Esophagus muscularis mucosa (tissue), 4 donors: Measurements from ENCODE around the gene CFAP90. TPM values are rescaled to one million over a fixed set of nuclear protein-coding genes. Genes with fewer than 3 reads are reported as not detected.

Experiments
- DNase-seq: peaks from one replicate; pipeline ENCODE4 v3.0.0-alpha.2; 2017; ENCODE audit errors: extremely low spot score
- H3K27ac ChIP-seq, 4 donors: fragments of 200-600 bp; sonication (generic); replicated peaks in 1 of 4; 1 replicate in 3 of 4; 2 replicates in 1 of 4; pipeline ENCODE4 v1.5.1; 2016 to 2019; ENCODE audit warnings: mild to moderate bottlenecking in 1 of 4
- H3K27me3 ChIP-seq, 4 donors: fragments of 200-600 bp; sonication (generic); one replicate each; pipeline versions ENCODE4 v1.5.1 to v1.6.0; 2016 to 2019
- H3K36me3 ChIP-seq, 4 donors: fragments of 200-600 bp; sonication (generic); one replicate each; pipeline ENCODE4 v1.5.1; 2016 to 2019
- H3K4me1 ChIP-seq, 4 donors: fragments of 200-600 bp; sonication (generic); one replicate each; pipeline ENCODE4 v1.5.1; 2016 to 2019
- H3K4me3 ChIP-seq, 4 donors: fragments of 200-600 bp; sonication (generic); 1 replicate in 2 of 4; 2 replicates in 2 of 4; pipeline ENCODE4 v1.5.1; 2016 to 2019; ENCODE audit warnings: mild to moderate bottlenecking in 4 of 4, moderate library complexity in 1 of 4
- H3K9me3 ChIP-seq, 4 donors: fragments of 200-600 bp; sonication (generic); 1 replicate in 3 of 4; 2 replicates in 1 of 4; pipeline ENCODE4 v1.5.1; 2016 to 2019
- EP300 ChIP-seq: sonication (generic); formaldehyde crosslinking; IDR thresholded peaks from one replicate; pipeline ENCODE4 v1.6.1; 2017; ENCODE audit warnings: antibody characterized with exemption
- POLR2A ChIP-seq: fragments of 450-650 bp; IDR thresholded peaks from one replicate; pipeline ENCODE4 v1.6.1; 2017; ENCODE audit warnings: antibody characterized with exemption, moderate library complexity, mild to moderate bottlenecking, low read depth
- POLR2AphosphoS5 ChIP-seq, 2 donors: sonication (generic); formaldehyde crosslinking; IDR thresholded peaks; one replicate each; pipeline ENCODE4 v1.6.1; 2017; ENCODE audit warnings: antibody characterized with exemption in 2 of 2
- WGBS: methylation state at CpG from one replicate; pipeline ENCODE4 v1.1.5; 2018; 5-methylcytosine and 5-hydroxymethylcytosine counted together
- intact Hi-C: fragments of 100-400 bp; cut with DNase I; formaldehyde crosslinking; loops from one replicate; pipeline ENCODE4 v1.15.1; 2023
- total RNA-seq, 4 donors: library from RNA; depleted of rRNA; stranded (reverse); fragments of >200 nt; gene quantifications; one replicate each; pipeline versions ENCODE4 v1.1.0 to v1.2.1, GENCODE V29; 2016
- TF ChIP-seq, protein P1 (sequence below), 3 experiments: fragments of 200-600 bp in 2 of 3; fragments of 450-650 bp in 1 of 3; sonication (generic) in 2 of 3; IDR thresholded peaks; one replicate each; pipeline ENCODE4 v1.5.1; 2017 to 2019; ENCODE audit warnings: antibody characterized with exemption in 3 of 3, mild to moderate bottlenecking in 2 of 3, moderate library complexity in 1 of 3

Gene CFAP90
- total RNA-seq, 4 donors from 2014 or later = 0.17 TPM; not detected in 3

DNA sequence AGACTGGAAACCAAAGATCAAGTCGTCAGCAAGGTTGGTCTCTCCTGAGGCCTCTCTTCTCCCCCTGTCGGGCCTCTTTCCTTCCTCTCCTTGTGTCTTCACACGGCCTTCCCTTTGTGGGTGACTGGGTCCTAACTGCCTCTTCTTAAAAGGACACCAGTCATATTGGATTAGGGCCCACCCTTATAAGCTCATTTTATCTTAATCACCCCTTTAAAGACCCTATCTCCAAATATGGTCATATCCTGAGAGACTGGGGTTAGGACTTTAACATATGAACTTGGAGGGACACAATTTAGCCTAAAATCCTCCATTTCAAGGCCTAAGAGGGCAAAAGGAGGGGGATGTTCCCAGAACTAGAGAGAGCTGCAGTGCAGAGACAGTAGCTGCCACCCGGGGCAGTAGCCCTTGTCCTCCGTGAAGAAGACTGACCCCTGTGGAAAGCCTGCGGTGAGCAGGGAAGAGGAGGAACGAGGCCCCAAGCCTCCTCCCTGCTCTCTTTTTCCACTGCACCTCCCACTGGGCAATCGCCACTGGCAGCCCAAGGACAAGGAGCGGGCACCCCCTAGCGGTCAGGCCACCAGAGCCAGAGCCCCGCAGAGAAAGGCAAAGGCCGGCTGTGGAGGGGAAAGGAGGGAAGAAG, 34.9 kb downstream of the CFAP90 start:
- TF ChIP-seq POLR2AphosphoS5 (IDR thresholded peaks at IDR 0.05) = peak in 1 of 2 donors; percentile 40
- TF ChIP-seq, protein P1, sequence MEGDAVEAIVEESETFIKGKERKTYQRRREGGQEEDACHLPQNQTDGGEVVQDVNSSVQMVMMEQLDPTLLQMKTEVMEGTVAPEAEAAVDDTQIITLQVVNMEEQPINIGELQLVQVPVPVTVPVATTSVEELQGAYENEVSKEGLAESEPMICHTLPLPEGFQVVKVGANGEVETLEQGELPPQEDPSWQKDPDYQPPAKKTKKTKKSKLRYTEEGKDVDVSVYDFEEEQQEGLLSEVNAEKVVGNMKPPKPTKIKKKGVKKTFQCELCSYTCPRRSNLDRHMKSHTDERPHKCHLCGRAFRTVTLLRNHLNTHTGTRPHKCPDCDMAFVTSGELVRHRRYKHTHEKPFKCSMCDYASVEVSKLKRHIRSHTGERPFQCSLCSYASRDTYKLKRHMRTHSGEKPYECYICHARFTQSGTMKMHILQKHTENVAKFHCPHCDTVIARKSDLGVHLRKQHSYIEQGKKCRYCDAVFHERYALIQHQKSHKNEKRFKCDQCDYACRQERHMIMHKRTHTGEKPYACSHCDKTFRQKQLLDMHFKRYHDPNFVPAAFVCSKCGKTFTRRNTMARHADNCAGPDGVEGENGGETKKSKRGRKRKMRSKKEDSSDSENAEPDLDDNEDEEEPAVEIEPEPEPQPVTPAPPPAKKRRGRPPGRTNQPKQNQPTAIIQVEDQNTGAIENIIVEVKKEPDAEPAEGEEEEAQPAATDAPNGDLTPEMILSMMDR (IDR thresholded peaks at IDR 0.05) = peak; percentile 59 to 90 (median 69)
- no peak for TF ChIP-seq POLR2A
- Histone ChIP-seq H3K27me3 (no peaks in the 10 kb centered on the region), H3K27ac (no peak overlapping the region), H3K9me3 (no peaks in the 10 kb centered on the region), H3K4me3 (no peak overlapping the region), H3K36me3 (no peaks in the 10 kb centered on the region), H3K4me1 (peaks cover 0 to 15% (median 11%) of the 10 kb centered on the region in 4 donors)
- intact Hi-C loops = no loop called here
- DNase-seq = peak; percentile 94
- WGBS = 19% methylated on average over 12 of the region's 12 CpGs

DNA sequence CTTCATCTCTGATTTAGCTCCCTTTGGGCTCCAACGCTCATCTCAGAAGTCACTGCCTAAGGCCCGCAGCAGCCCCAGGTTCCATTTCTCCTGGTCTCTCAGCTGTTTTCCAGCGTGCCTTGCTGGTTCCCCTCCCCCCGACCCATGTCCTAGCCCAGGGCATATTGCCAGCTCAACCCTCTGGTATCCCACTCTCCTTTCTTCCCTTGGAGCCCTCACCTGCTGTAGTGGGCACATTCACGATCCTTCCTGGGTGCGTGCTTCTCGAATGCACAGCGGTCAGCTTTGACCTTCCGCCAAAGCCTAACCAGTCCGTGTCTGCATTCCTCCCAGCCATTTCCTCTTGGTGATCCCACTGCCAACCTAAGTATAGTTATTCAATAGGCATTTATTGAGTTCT, 36.1 kb downstream of the CFAP90 start:
- no peak for DNase-seq
- peaks cover 0 to 15% (median 11%) of the 10 kb centered on the region in 4 donors for H3K4me1 ChIP-seq
- TF ChIP-seq, protein P1 (IDR thresholded peaks at IDR 0.05) = no peak
- TF ChIP-seq POLR2A (no peak), POLR2AphosphoS5 (IDR thresholded peaks at IDR 0.05) (no peak), EP300 (no peak)
- no peak overlapping the region for H3K4me3 ChIP-seq
- H3K27me3 ChIP-seq = no peaks in the 10 kb centered on the region
- intact Hi-C loops = no loop called here
- 95% methylated on average over 10 of the region's 10 CpGs for WGBS
- H3K36me3 ChIP-seq = no peaks in the 10 kb centered on the region
- no peak overlapping the region for H3K27ac ChIP-seq
- H3K9me3 ChIP-seq = no peaks in the 10 kb centered on the region

DNA sequence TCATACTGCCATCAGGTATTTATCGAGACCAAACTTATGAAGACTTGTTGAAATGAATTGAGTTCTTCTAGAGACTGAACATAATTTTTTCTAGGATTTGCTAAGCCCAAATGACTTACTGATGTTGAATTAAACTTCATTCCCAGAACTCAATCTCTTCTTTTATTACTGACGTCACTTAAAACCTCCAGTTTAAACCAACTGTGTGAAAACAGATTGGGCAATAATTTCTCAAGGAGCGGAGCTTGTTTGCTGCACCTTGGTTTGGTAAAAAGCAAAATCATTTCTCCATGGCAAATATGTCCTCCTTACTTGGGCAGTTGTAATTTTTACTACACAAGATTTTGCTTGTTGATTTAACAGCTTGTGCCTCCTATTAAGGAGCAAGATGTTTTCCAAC, 37.4 kb downstream of the CFAP90 start:
- no peak overlapping the region for H3K27ac ChIP-seq
- 67% methylated on average over 3 of the region's 3 CpGs for WGBS
- H3K36me3 ChIP-seq = no peaks in the 10 kb centered on the region
- H3K4me3 ChIP-seq = no peak overlapping the region
- TF ChIP-seq POLR2A (no peak), EP300 (no peak), POLR2AphosphoS5 (IDR thresholded peaks at IDR 0.05) (no peak)
- TF ChIP-seq, protein P1 (IDR thresholded peaks at IDR 0.05) = no peak
- H3K4me1 ChIP-seq = peaks cover 0 to 15% (median 11%) of the 10 kb centered on the region in 4 donors
- no peaks in the 10 kb centered on the region for H3K27me3 ChIP-seq
- intact Hi-C loops = no loop called here
- no peak for DNase-seq
- no peaks in the 10 kb centered on the region for H3K9me3 ChIP-seq

DNA sequence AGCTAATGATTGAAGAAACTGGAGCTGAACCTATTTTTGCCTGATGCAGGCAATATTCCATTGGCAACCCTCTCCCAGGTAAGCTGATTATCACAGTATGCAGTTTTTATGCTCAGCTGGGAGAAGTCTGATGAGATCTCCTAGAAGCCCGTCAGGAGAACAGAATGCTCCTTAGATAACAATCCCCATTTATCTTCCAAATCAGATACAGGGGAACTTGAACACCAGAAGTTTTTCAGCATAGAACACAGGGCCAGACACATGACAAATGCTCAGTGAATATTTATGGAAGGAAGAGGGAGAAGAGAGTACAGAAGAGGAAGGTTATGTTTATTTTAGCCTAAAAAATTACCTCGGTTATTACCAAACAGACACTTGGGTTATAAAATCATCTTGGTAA, 37.9 kb downstream of the CFAP90 start:
- TF ChIP-seq, protein P1 (IDR thresholded peaks at IDR 0.05) = no peak
- TF ChIP-seq POLR2A (no peak), POLR2AphosphoS5 (IDR thresholded peaks at IDR 0.05) (no peak), EP300 (no peak)
- intact Hi-C loops = no loop called here
- Histone ChIP-seq H3K4me1 (peaks cover 0 to 15% (median 11%) of the 10 kb centered on the region in 4 donors), H3K27ac (peak overlapping the region in 1 of 4 donors; percentile 23), H3K27me3 (no peaks in the 10 kb centered on the region), H3K36me3 (no peaks in the 10 kb centered on the region), H3K9me3 (no peaks in the 10 kb centered on the region), H3K4me3 (no peak overlapping the region)
- 37% methylated on average over 2 of the region's 2 CpGs for WGBS
- no peak for DNase-seq

DNA sequence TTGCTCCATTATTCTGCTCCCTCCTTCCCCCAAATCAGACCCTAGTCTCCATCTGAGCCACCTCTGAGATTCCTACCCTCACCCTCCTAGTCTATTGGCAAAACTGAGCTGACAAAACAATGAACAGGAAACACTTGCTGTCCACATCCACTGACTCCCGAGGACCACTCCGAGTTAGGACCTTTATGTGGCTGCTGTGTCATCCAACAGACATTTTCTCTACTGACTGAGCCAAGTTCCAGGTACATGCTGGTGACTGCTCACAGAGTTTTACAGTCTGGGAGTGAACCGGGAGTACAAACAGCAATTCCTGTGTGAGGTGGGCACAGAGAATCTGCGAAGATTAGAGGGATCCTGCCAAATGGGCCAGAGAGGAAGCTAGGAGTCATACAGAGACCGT, 39.2 kb downstream of the CFAP90 start:
- no peaks in the 10 kb centered on the region for H3K27me3 ChIP-seq
- H3K27ac ChIP-seq = no peak overlapping the region
- H3K36me3 ChIP-seq = no peaks in the 10 kb centered on the region
- H3K9me3 ChIP-seq = no peaks in the 10 kb centered on the region
- DNase-seq = no peak
- H3K4me3 ChIP-seq = no peak overlapping the region
- TF ChIP-seq, protein P1 (IDR thresholded peaks at IDR 0.05) = no peak
- TF ChIP-seq POLR2A (no peak), POLR2AphosphoS5 (IDR thresholded peaks at IDR 0.05) (no peak), EP300 (no peak)
- WGBS = 74% methylated on average over 5 of the region's 5 CpGs
- peaks cover 0 to 15% (median 11%) of the 10 kb centered on the region in 4 donors for H3K4me1 ChIP-seq
- intact Hi-C loops = no loop called here
